HuH-7 (cell line): ENCODE data around the gene PARP16.
A peak's percentile ranks its signal among the peaks of the same experiment; 100 is the strongest.
"Not testable (repeated sequence)": the region's sequence is repeated elsewhere in the genome, so short reads cannot be mapped to it uniquely, and the experiment has no call there.

Source experiments
- DNase-seq: peaks from one replicate; pipeline ENCODE4 v3.0.0; 2011; ENCODE audit warnings: low spot score

Gene PARP16

GRCh38 chr15:65233696-65234095 lies 53.0 kb downstream of the PARP16 start:
- no peak for DNase-seq

GRCh38 chr15:65232520-65232919 lies 54.2 kb downstream of the PARP16 start:
- DNase-seq = no peak

GRCh38 chr15:65231306-65231705 lies 55.4 kb downstream of the PARP16 start:
- DNase-seq = no peak

GRCh38 chr15:65226901-65227300 lies 59.8 kb downstream of the PARP16 start:
- DNase-seq = not testable (repeated sequence)

GRCh38 chr15:65226221-65226620 lies 60.5 kb downstream of the PARP16 start:
- DNase-seq = no peak

- no peak for DNase-seq
Measured at GRCh38 chr15:65223996-65224395, 62.7 kb downstream of the PARP16 start.

- DNase-seq = no peak
Measured at GRCh38 chr15:65222891-65223290, 63.8 kb downstream of the PARP16 start.

- peak; percentile 37 for DNase-seq
Measured at GRCh38 chr15:65221697-65222096, 65.0 kb downstream of the PARP16 start.

- no peak for DNase-seq
Measured at GRCh38 chr15:65219137-65219536, 67.5 kb downstream of the PARP16 start.

GRCh38 chr15:65217526-65218482 lies 68.9 kb downstream of the PARP16 start:
- no peak for DNase-seq

GRCh38 chr15:65215496-65215895 lies 71.2 kb downstream of the PARP16 start:
- DNase-seq = no peak

GRCh38 chr15:65214010-65214409 lies 72.7 kb downstream of the PARP16 start:
- DNase-seq = no peak

- no peak for DNase-seq
Measured at GRCh38 chr15:65213241-65213640, 73.4 kb downstream of the PARP16 start.

- peak; percentile 78 for DNase-seq
Measured at GRCh38 chr15:65212097-65212496, 74.6 kb downstream of the PARP16 start.

GRCh38 chr15:65211482-65211982 lies 75.2 kb downstream of the PARP16 start:
- no peak for DNase-seq

GRCh38 chr15:65210770-65211481 lies 75.8 kb downstream of the PARP16 start, which contains the start of gene CILP:
Gene CILP, minus strand, starts transcription at chr15:65211473. Its CDS starts 1,718 bp downstream, at chr15:65209755.
- no peak for DNase-seq

- no peak for DNase-seq
Measured at GRCh38 chr15:65209701-65210643, 76.7 kb downstream of the PARP16 start.

GRCh38 chr15:65208647-65209046 lies 78.0 kb downstream of the PARP16 start:
- no peak for DNase-seq
